T-helper 1 cell treated with Interleukin-12 subunit alpha and Interleukin-12 subunit beta and Interleukin-4 antibody, amounts not matched to agents 30 ng/mL and 1 ng/mL, for 36 hours (primary cell): Measurements from ENCODE around the gene E2F1. TPM values are rescaled to one million over a fixed set of nuclear protein-coding genes. Genes with fewer than 3 reads are reported as not detected.

Source experiments
- intact Hi-C: fragments of 100-400 bp; cut with micrococcal nuclease; formaldehyde crosslinking; loops from one replicate; pipeline ENCODE4 v1.15.1; 2024
- total RNA-seq: library from RNA; stranded (reverse); gene quantifications from 2 replicates; pipeline ENCODE4 v1.2.3, GENCODE V29; 2022

Gene E2F1
- total RNA-seq, 1 donor from 2014 or later: 73.3 TPM

- intact Hi-C loops: loop anchor here (5.0 to 10.0 kb wide), 2 partner anchors 827 to 1189 kb away; partner anchors contain the start of genes ACSS2 and DYNLRB1
These were observed 2.1 kb upstream of the E2F1 start for GRCh38 chr20:33687993-33688937.

- intact Hi-C loops: loop anchor here (5.0 to 10.0 kb wide), 2 partner anchors 827 to 1190 kb away; partner anchors contain the start of genes ACSS2 and DYNLRB1
These were observed 1.3 kb upstream of the E2F1 start for GRCh38 chr20:33687370-33687915.

GRCh38 chr20:33686984-33687366 is 790 bp upstream of the E2F1 start:
- intact Hi-C loops: loop anchor here (1.0 to 10.0 kb wide), 13 partner anchors 13 to 1190 kb away; partner anchors contain the start of genes ACSS2, ACTL10, CDK5RAP1 and CHMP4B

- intact Hi-C loops: loop anchor here (1.0 to 10.0 kb wide), 13 partner anchors 11 to 1192 kb away; partner anchors contain the start of genes ACSS2, ACTL10, CDK5RAP1 and CHMP4B
These were observed 671 bp downstream of the E2F1 start for GRCh38 chr20:33685328-33686099.

GRCh38 chr20:33684533-33685327 is 1.5 kb downstream of the E2F1 start:
- intact Hi-C loops: loop anchor here (5.0 to 10.0 kb wide), 2 partner anchors 830 to 1193 kb away; partner anchors contain the start of genes ACSS2 and DYNLRB1

- intact Hi-C loops: loop anchor here (10.0 kb wide), 1 partner anchor 833 kb away; the partner anchor contains the start of gene DYNLRB1
These were observed 4.3 kb downstream of the E2F1 start for GRCh38 chr20:33681728-33682353.

- intact Hi-C loops: loop anchor here (10.0 kb wide), 1 partner anchor 834 kb away; the partner anchor contains the start of gene DYNLRB1
These were observed 4.9 kb downstream of the E2F1 start for GRCh38 chr20:33681288-33681687.

- intact Hi-C loops: loop anchor here (10.0 kb wide), 1 partner anchor 834 kb away; the partner anchor contains the start of gene DYNLRB1
These were observed 5.5 kb downstream of the E2F1 start for GRCh38 chr20:33680686-33681085.

GRCh38 chr20:33679758-33680485 is 6.3 kb downstream of the E2F1 start:
- intact Hi-C loops: loop anchor here (10.0 kb wide), 1 partner anchor 835 kb away; the partner anchor contains the start of gene DYNLRB1

GRCh38 chr20:33677991-33678702 is 8.0 kb downstream of the E2F1 start:
- intact Hi-C loops: no loop called here

- intact Hi-C loops: no loop called here
These were observed 9.2 kb downstream of the E2F1 start for GRCh38 chr20:33676652-33677645.

- intact Hi-C loops: no loop called here
These were observed 10.1 kb downstream of the E2F1 start for GRCh38 chr20:33676121-33676520.

GRCh38 chr20:33675136-33675959 is 10.8 kb downstream of the E2F1 start:
- intact Hi-C loops: no loop called here

GRCh38 chr20:33674294-33675135 is 11.7 kb downstream of the E2F1 start, which contains the start of gene NECAB3:
Gene NECAB3, minus strand, starts transcription at chr20:33674428. Its CDS starts 76 bp downstream, at chr20:33674352.
- intact Hi-C loops: loop anchor here (1.0 kb wide), 4 partner anchors 8 to 46 kb away; partner anchors contain the start of genes ACTL10, E2F1 and PXMP4
